Neural cell (in vitro differentiated cells): ENCODE data around the gene RYR3.

Experiments
- CTCF ChIP-seq: fragments of 450-650 bp; IDR thresholded peaks from 2 replicates; pipeline ENCODE4 v1.5.1; 2014; ENCODE audit warnings: antibody characterized with exemption, mild to moderate bottlenecking, moderate library complexity; ENCODE audit not compliant: poor library complexity, severe bottlenecking
- EP300 ChIP-seq: fragments of 450-650 bp; conservative IDR thresholded peaks from 2 replicates; pipeline ENCODE4 v1.6.1; 2014; ENCODE audit warnings: antibody characterized with exemption, mild to moderate bottlenecking, moderate library complexity; ENCODE audit not compliant: poor library complexity, severe bottlenecking
- EZH2 ChIP-seq: fragments of 200-600, 300-800 bp; shearing (Covaris generic), sonication (generic); IDR thresholded peaks from 2 replicates; pipeline ENCODE4 v1.6.1; 2014; ENCODE audit warnings: antibody characterized with exemption, low read length, borderline replicate concordance, mild to moderate bottlenecking; ENCODE audit not compliant: insufficient read depth, poor library complexity, severe bottlenecking

- TF ChIP-seq EP300 (no peak), CTCF (no peak), EZH2 (no peak)
Measured at GRCh38 chr15:33677238-33677830, 366.6 kb downstream of the RYR3 start.
